ENCODE results near the gene CDK11A. TPM values are rescaled to one million over a fixed set of nuclear protein-coding genes. Genes with fewer than 3 reads are reported as not detected.

The CDK11A gene
- total and polyA plus RNA-seq, 2 of the 8 experiments (the other 6 are each of a cell fraction or from before 2014, with no cell fraction given), result 15.0 to 45.6 TPM

- POLR2A ChIA-PET (ENCODE audit: partially characterized antibody), result interaction anchor here (0.9 kb wide), 1 partner anchor 15 kb away, joined by 4 read pairs; no protein-coding TSS in a partner anchor
- WGBS, 2 experiments (ENCODE audit: extremely low coverage in 1 of 2, insufficient coverage in 1 of 2, insufficient read length in 1 of 2, insufficient replicate concordance in 2 of 2, low coverage in 1 of 2, low lambda C conversion rate in 2 of 2, missing lambda C conversion rate in 1 of 2), result 84% methylated on average over 11 of the region's 11 CpGs; no CpG with 5 or more reads in 1 of the 2 experiments
- TF ChIP-seq MAFK (IDR thresholded peaks at IDR 0.05; ENCODE audit: low read depth, low read length), result no peak
- no peak for TF ChIP-seq SIX5 (IDR thresholded peaks at IDR 0.05; ENCODE audit: low read depth, low read length)
- no peak for TF ChIP-seq TAF7 (optimal IDR thresholded peaks at IDR 0.05; ENCODE audit: borderline replicate concordance, low read depth, low read length)
- no peak for TF ChIP-seq RNF2 (IDR thresholded peaks at IDR 0.05; ENCODE audit: borderline replicate concordance, low read depth, low read length, missing control alignments, poor library complexity, severe bottlenecking)
- no peak for TF ChIP-seq SP2 (IDR thresholded peaks at IDR 0.05; ENCODE audit: low read length)
- TF ChIP-seq, protein P1, sequence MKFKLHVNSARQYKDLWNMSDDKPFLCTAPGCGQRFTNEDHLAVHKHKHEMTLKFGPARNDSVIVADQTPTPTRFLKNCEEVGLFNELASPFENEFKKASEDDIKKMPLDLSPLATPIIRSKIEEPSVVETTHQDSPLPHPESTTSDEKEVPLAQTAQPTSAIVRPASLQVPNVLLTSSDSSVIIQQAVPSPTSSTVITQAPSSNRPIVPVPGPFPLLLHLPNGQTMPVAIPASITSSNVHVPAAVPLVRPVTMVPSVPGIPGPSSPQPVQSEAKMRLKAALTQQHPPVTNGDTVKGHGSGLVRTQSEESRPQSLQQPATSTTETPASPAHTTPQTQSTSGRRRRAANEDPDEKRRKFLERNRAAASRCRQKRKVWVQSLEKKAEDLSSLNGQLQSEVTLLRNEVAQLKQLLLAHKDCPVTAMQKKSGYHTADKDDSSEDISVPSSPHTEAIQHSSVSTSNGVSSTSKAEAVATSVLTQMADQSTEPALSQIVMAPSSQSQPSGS (IDR thresholded peaks at IDR 0.05; ENCODE audit: low read length), result no peak
- no peak for TF ChIP-seq E2F6 (IDR thresholded peaks at IDR 0.05)
- TF ChIP-seq BACH1 (IDR thresholded peaks at IDR 0.05; ENCODE audit: low read length), result no peak
- TF ChIP-seq KDM5A (IDR thresholded peaks at IDR 0.05; ENCODE audit: low read length), result no peak
- no peak for TF ChIP-seq SUZ12 (IDR thresholded peaks at IDR 0.05; ENCODE audit: low read length)
Observed at GRCh38 chr1:1680912-1681273, 43.3 kb downstream of the CDK11A start.

More at GRCh38 chr1:1680912-1681273, 43.3 kb downstream of the CDK11A start:
- Histone ChIP-seq H3K4me3 (ENCODE audit: extremely low read depth in 1 of 4, insufficient read depth in 2 of 4, low read depth in 3 of 4, low read length in 4 of 4) (no peak overlapping the region), H3K79me1 (ENCODE audit: low read depth, low read length) (peaks cover 19% of the 10 kb centered on the region), H3K23ac (ENCODE audit: insufficient read length) (no peak overlapping the region), H3K4me2 (ENCODE audit: insufficient read depth in 1 of 2, low read depth in 2 of 2, low read length in 2 of 2) (no peak overlapping the region), H3K23me2 (ENCODE audit: low read depth, low read length) (no peaks in the 10 kb centered on the region), H3K79me2 (ENCODE audit: control insufficient read depth in 1 of 2, insufficient read depth in 2 of 2, low read length in 2 of 2) (peaks cover 4 to 60% of the 10 kb centered on the region in 2 experiments; a peak in 2 of 4 replicates), H2BK12ac (ENCODE audit: low read depth, low read length) (no peak overlapping the region), H3K4me1 (replicated peaks in 1 of 4; ENCODE audit: control insufficient read depth in 3 of 4, insufficient read depth in 4 of 4, low read length in 3 of 4) (peaks cover 0 to 24% (median 17%) of the 10 kb centered on the region in 4 experiments; a peak in 6 of 7 replicates), H4K91ac (replicated peaks; ENCODE audit: insufficient read length, low read length) (no peak overlapping the region), H3K9ac (replicated peaks in 1 of 4; ENCODE audit: extremely low read depth in 1 of 4, low read depth in 3 of 4, low read length in 3 of 4) (no peak overlapping the region), H3K27me3 (replicated peaks in 1 of 4; ENCODE audit: control insufficient read depth in 3 of 4, extremely low read depth in 1 of 4, insufficient read depth in 3 of 4, low read length in 3 of 4) (no peaks in the 10 kb centered on the region), H2BK20ac (ENCODE audit: low read length) (no peak overlapping the region), H3K14ac (ENCODE audit: insufficient read length) (no peak overlapping the region), H2BK120ac (replicated peaks; ENCODE audit: low read depth, low read length) (no peak overlapping the region), H2BK15ac (ENCODE audit: low read length) (no peak overlapping the region), H3K36me3 (ENCODE audit: control insufficient read depth in 2 of 4, insufficient read depth in 4 of 4, low read length in 3 of 4) (no peaks in the 10 kb centered on the region), H3K4ac (replicated peaks; ENCODE audit: insufficient read length, low read depth, low read length) (no peak overlapping the region), H4K20me1 (replicated peaks in 1 of 2; ENCODE audit: control insufficient read depth in 1 of 2, insufficient read depth in 2 of 2, low read length in 2 of 2) (peaks cover 5 to 22% of the 10 kb centered on the region in 2 experiments), H3K27ac (ENCODE audit: low read depth, low read length) (no peak overlapping the region), H3K18ac (ENCODE audit: extremely low read depth, low read length) (no peak overlapping the region), H2AFZ (ENCODE audit: low read length) (no peak overlapping the region), H4K8ac (ENCODE audit: extremely low read depth, insufficient read depth, low read length) (no peak overlapping the region), H3K9me3 (ENCODE audit: insufficient read depth in 2 of 2, low read depth in 1 of 2, low read length in 1 of 2) (no peaks in the 10 kb centered on the region), H3K56ac (replicated peaks; ENCODE audit: insufficient read length, low read depth, low read length) (no peak overlapping the region), H2BK5ac (ENCODE audit: low read depth, low read length) (no peak overlapping the region), H2AK5ac (ENCODE audit: low read depth, low read length) (no peak overlapping the region), H4K5ac (ENCODE audit: insufficient read length, low read depth, low read length) (no peak overlapping the region)
- DNase-seq (ENCODE audit: low read depth in 1 of 2, low spot score in 2 of 2) (no peak), FAIRE-seq (no peak)
- CTCF ChIA-PET (ENCODE audit: partially characterized antibody), result interaction anchor here (0.7 to 1.6 kb wide), 3 partner anchors 11 to 559 kb away, joined by 3 to 5 read pairs (median 3); no protein-coding TSS in a partner anchor
